Activated T-cell treated with anti-CD3 and anti-CD28 coated beads, Interleukin-2, amount 50 U/mL, for 72 hours (primary cell): ENCODE measurements around the gene OR6C4. TPM values are rescaled to one million over a fixed set of nuclear protein-coding genes. Genes with fewer than 3 reads are reported as not detected.

ENCODE experiments used
- total RNA-seq, 2 donors: library from RNA; stranded (reverse); gene quantifications; one replicate each; pipeline ENCODE4 v1.2.3, GENCODE V29; 2022

The OR6C4 gene
- total RNA-seq, 2 donors from 2014 or later: not detected

Other genes starting within 250 kb of the OR6C4 start
- not detected for gene OR6C1, start 235.3 kb upstream of the OR6C4 start, total RNA-seq
- gene OR6C3, start 218.9 kb upstream of the OR6C4 start, total RNA-seq: not detected
- not detected for gene OR6C75, start 186.6 kb upstream of the OR6C4 start, total RNA-seq
- gene OR6C65, start 149.1 kb upstream of the OR6C4 start, total RNA-seq: not detected
- gene OR6C76, start 123.3 kb upstream of the OR6C4 start, total RNA-seq: not detected
- not detected for gene OR6C2, start 105.5 kb upstream of the OR6C4 start, total RNA-seq
- under 1 TPM in 1 of 2 donors, not detected in 1; 0.26 TPM for gene OR6C70, start 79.5 kb upstream of the OR6C4 start, total RNA-seq
- gene OR6C68, start 57.2 kb upstream of the OR6C4 start, total RNA-seq: not detected
- not detected for gene OR2AP1, start 22.9 kb downstream of the OR6C4 start, total RNA-seq
- not detected for gene OR10P1, start 87.3 kb downstream of the OR6C4 start, total RNA-seq
- 1 to 10 TPM; 6.6 to 8.9 TPM for gene ITGA7, start 158.3 kb downstream of the OR6C4 start, total RNA-seq
- 100 to 1,000 TPM; 116 to 121 TPM for gene BLOC1S1, start 166.4 kb downstream of the OR6C4 start, total RNA-seq
- gene RDH5, start 170.8 kb downstream of the OR6C4 start, total RNA-seq: 1 to 10 TPM; 7.3 to 9.3 TPM
- gene CD63, start 179.4 kb downstream of the OR6C4 start, total RNA-seq: 100 to 1,000 TPM; 122 to 154 TPM
- gene GDF11, start 193.5 kb downstream of the OR6C4 start, total RNA-seq: 1 to 10 TPM; 3.4 to 4.8 TPM